HepG2 (cell line): Measurements from ENCODE around the gene ELP5. TPM values are rescaled to one million over a fixed set of nuclear protein-coding genes. Genes with fewer than 3 reads are reported as not detected.
A peak's percentile ranks its signal among the peaks of the same experiment; 100 is the strongest.

Experiments
- ATAC-seq: fragments of 200-7000 bp; cut with Tn5 transposase; 3 replicates; pipeline ENCODE4 v1.9.1; 2020; ENCODE audit warnings: mild to moderate bottlenecking, moderate library complexity
- BruUV-seq: library from RNA; stranded (reverse); fragments of 400-500 nt; replicated peaks from 2 replicates; lab custom pipeline; 2021; lab: Mats Ljungman, UMichigan
- CTCF ChIA-PET: fragments of 300-600 bp; formaldehyde crosslinking; extraction: SDS; loops from one replicate; lab custom pipeline; 2021; ENCODE audit warnings: low total read pairs, inconsistent platforms, low intra/inter-chr PET ratio; lab: Yijun Ruan, JAX
- POLR2A ChIA-PET: fragments of 350-600 bp; sonication (Branson Sonifier 250); formaldehyde crosslinking; loops from one replicate; lab custom pipeline; 2020; ENCODE audit warnings: antibody characterized with exemption, inconsistent platforms; lab: Yijun Ruan, JAX
- DNase-seq: peaks from one replicate; pipeline ENCODE4 v3.0.0-alpha.2; 2015; ENCODE audit warnings: low spot score
- FAIRE-seq: peaks from 3 replicates; lab custom pipeline; 2011; peaks lifted over from hg19 to GRCh38; lab: Jason Lieb, UNC
- H2AFZ ChIP-seq: one replicate; pipeline ENCODE4 v1.6.1; 2011; ENCODE audit warnings: low read length, inconsistent platforms
- H3K27ac ChIP-seq: fragments of 300-600 bp; 3 replicates; pipeline ENCODE4 v1.8.0; 2011; ENCODE audit warnings: mixed run types, mild to moderate bottlenecking, mixed read lengths, low read length, inconsistent platforms; ENCODE audit not compliant: insufficient read depth; ENCODE audit errors: extremely low read length
- H3K27me3 ChIP-seq, 2 experiments: fragments of 200-600 bp in 1 of 2; 2 replicates in 1 of 2; 3 replicates in 1 of 2; pipeline versions ENCODE4 v1.6.0 to v1.8.0; 2011; ENCODE audit warnings: low read length in 2 of 2, mild to moderate bottlenecking in 2 of 2, moderate library complexity in 2 of 2, inconsistent platforms in 1 of 2; ENCODE audit not compliant: insufficient read depth in 2 of 2, control insufficient read depth in 1 of 2
- H3K36me3 ChIP-seq, 2 experiments: fragments of 200-600 bp in 1 of 2; replicated peaks in 1 of 2; 2 replicates in 1 of 2; 3 replicates in 1 of 2; pipeline versions ENCODE4 v1.5.1 to v1.8.0; 2011; ENCODE audit warnings: low read length in 2 of 2, inconsistent platforms in 1 of 2; ENCODE audit not compliant: insufficient read depth in 2 of 2, control insufficient read depth in 1 of 2
- H3K4me1 ChIP-seq: 2 replicates; pipeline ENCODE4 v1.5.1; 2012; ENCODE audit warnings: low read length, inconsistent platforms; ENCODE audit not compliant: insufficient read depth
- H3K4me2 ChIP-seq: 2 replicates; pipeline ENCODE4 v1.6.0; 2011; ENCODE audit warnings: low read depth, low read length, inconsistent platforms
- H3K4me3 ChIP-seq, 3 experiments: fragments of 200-600 bp in 1 of 3; sonication (generic), shearing (Covaris generic) in 1 of 3; replicated peaks in 1 of 3; 2 replicates each; pipeline ENCODE4 v1.5.1; 2011 to 2016; ENCODE audit warnings: low read length in 3 of 3, inconsistent platforms in 2 of 3, low read depth in 2 of 3, mild to moderate bottlenecking in 2 of 3, control low read depth in 1 of 3, mixed read lengths in 1 of 3; ENCODE audit not compliant: insufficient read depth in 1 of 3
- H3K79me2 ChIP-seq: one replicate; pipeline ENCODE4 v1.6.1; 2011; ENCODE audit warnings: low read length, inconsistent platforms; ENCODE audit not compliant: insufficient read depth
- H3K9ac ChIP-seq: 2 replicates; pipeline ENCODE4 v1.6.0; 2011; ENCODE audit warnings: mild to moderate bottlenecking, low read depth, low read length, inconsistent platforms; ENCODE audit not compliant: insufficient read depth
- H3K9me3 ChIP-seq: 2 replicates; pipeline ENCODE4 v1.5.1; 2012; ENCODE audit warnings: mild to moderate bottlenecking, low read length
- H4K20me1 ChIP-seq: 2 replicates; pipeline ENCODE4 v1.6.0; 2011; ENCODE audit warnings: inconsistent platforms, mild to moderate bottlenecking, low read length, moderate library complexity; ENCODE audit not compliant: insufficient read depth
- AGO2 ChIP-seq: fragments of 200-400 bp; formaldehyde crosslinking; optimal IDR thresholded peaks from 2 replicates; pipeline ENCODE3; 2017; ENCODE audit warnings: mild to moderate bottlenecking, low read depth, low read length, moderate library complexity
- ZBTB14 ChIP-seq: sonication (generic); formaldehyde crosslinking; IDR thresholded peaks from 2 replicates; pipeline ENCODE4 v1.4.0; 2020; ENCODE audit warnings: missing genetic modification reagents
- ZNF234 ChIP-seq: sonication (generic); formaldehyde crosslinking; conservative IDR thresholded peaks from 2 replicates; pipeline ENCODE4 v1.5.1; 2020; ENCODE audit warnings: mild to moderate bottlenecking, missing genetic modification reagents
- ZNF331 ChIP-seq: sonication (generic); formaldehyde crosslinking; IDR thresholded peaks from 2 replicates; pipeline ENCODE4 v1.4.0; 2020; ENCODE audit warnings: missing genetic modification reagents
- ZNF441 ChIP-seq: sonication (generic); formaldehyde crosslinking; IDR thresholded peaks from 2 replicates; pipeline ENCODE4 v1.7.0; 2021; ENCODE audit warnings: missing genetic modification reagents, borderline replicate concordance
- ZNF468 ChIP-seq: sonication (generic); formaldehyde crosslinking; IDR thresholded peaks from 2 replicates; pipeline ENCODE4 v1.8.0; 2022; ENCODE audit warnings: mild to moderate bottlenecking, moderate library complexity, missing genetic modification reagents
- ZNF777 ChIP-seq: sonication (generic); formaldehyde crosslinking; IDR thresholded peaks from 2 replicates; pipeline ENCODE4 v1.4.0; 2020; ENCODE audit warnings: missing genetic modification reagents
- WGBS: methylation state at CpG from one replicate; pipeline ENCODE4 v1.1.6; 2017; ENCODE audit warnings: low lambda C conversion rate; 5-methylcytosine and 5-hydroxymethylcytosine counted together
- in situ Hi-C: cut with HindIII; loops from 2 replicates; pipeline ENCODE4 v1.10.0; 2017; ENCODE audit warnings: low pct_unique_long_range_greater_than_20kb; ENCODE audit not compliant: extremely low pct_ligation_motif_present
- intact Hi-C: fragments of 100-400 bp; cut with micrococcal nuclease; formaldehyde crosslinking; loops from one replicate; pipeline ENCODE4 v1.10.0; 2022; ENCODE audit not compliant: unreplicated experiment
- polyA plus RNA-seq, 8 experiments: library from polyadenylated mRNA; depleted of rRNA in 3 of 8; stranded (reverse) in 7 of 8; unstranded in 1 of 8; fragments of >200 nt; fragmentation: Illumina TruSeq in 4 of 8; extraction: Trizol in 4 of 8; gene quantifications; 2 replicates each; pipeline versions ENCODE4 v1.2.1 to v1.2.3, GENCODE V29; 2011 to 2016; ENCODE audit warnings: low read depth in 4 of 8, missing spikeins in 1 of 8, mixed read lengths in 1 of 8; ENCODE audit not compliant: insufficient read depth in 1 of 8
- total RNA-seq, 5 experiments: library from RNA; depleted of rRNA; stranded (reverse); fragments of >200 nt; fragmentation: Illumina TruSeq; extraction: Trizol; gene quantifications; 2 replicates each; pipeline ENCODE4 v1.2.3, GENCODE V29; 2016; ENCODE audit warnings: low read depth in 1 of 5

ELP5 gene
- total and polyA plus RNA-seq, 2 of the 13 experiments (the other 11 are each of a cell fraction or from before 2014, with no cell fraction given): 67.6 to 69.8 TPM

GRCh38 chr17:7262192-7262934 is 10.3 kb downstream of the ELP5 start, which contains the start of gene CLDN7:
Gene CLDN7 (minus strand): TSS chr17:7262478. CDS start chr17:7262043, 435 bp downstream.
- WGBS: 96% methylated on average over 62 of the region's 64 CpGs
- DNase-seq (no peak), ATAC-seq (no peak), FAIRE-seq (no peak)
- H3K27ac ChIP-seq: no peak within 1 kb of the TSS
- POLR2A ChIA-PET: no interaction called here
- TF ChIP-seq ZBTB14 (no peak), ZNF441 (CRISPR knock-in tag) (no peak), AGO2 (peak; percentile 2), ZNF468 (CRISPR knock-in tag) (no peak), ZNF234 (CRISPR knock-in tag) (no peak), ZNF331 (CRISPR knock-in tag) (no peak), ZNF777 (no peak)
- H3K36me3 ChIP-seq: no peaks in the 10 kb centered on the region
- in situ Hi-C loops (no loop called here), intact Hi-C loops (no loop called here)
- peaks cover 72% of the 10 kb centered on the region for H3K4me1 ChIP-seq
- H3K9me3 ChIP-seq: no peaks in the 10 kb centered on the region
- H3K27me3 ChIP-seq: no peaks in the 10 kb centered on the region
- no peak within 1 kb of the TSS for H3K4me2 ChIP-seq
- CTCF ChIA-PET: no interaction called here
- no peak within 1 kb of the TSS for H2AFZ ChIP-seq
- H3K79me2 ChIP-seq: no peaks in the 10 kb centered on the region
- no TSS peak for BruUV-seq
- no peak within 1 kb of the TSS for H3K4me3 ChIP-seq
- no peak within 1 kb of the TSS for H3K9ac ChIP-seq
- H4K20me1 ChIP-seq: no peaks in the 10 kb centered on the region
